GM12891 (cell line): ENCODE measurements around the gene DIS3L2.

Source experiments
- DNase-seq: peaks from one replicate; pipeline ENCODE4 v3.0.0; 2011; ENCODE audit warnings: low spot score; ENCODE audit not compliant: insufficient read length
- FAIRE-seq: peaks from 2 replicates; lab custom pipeline; 2011; peaks lifted over from hg19 to GRCh38; lab: Jason Lieb, UNC
- PAX5 ChIP-seq: IDR thresholded peaks from 2 replicates; pipeline ENCODE4 v1.6.1; 2011; ENCODE audit warnings: low read length, moderate library complexity, mild to moderate bottlenecking; ENCODE audit not compliant: insufficient read depth, severe bottlenecking
- POLR2A ChIP-seq: IDR thresholded peaks from 2 replicates; pipeline ENCODE4 v1.6.1; 2011; ENCODE audit warnings: low read depth, low read length, control low read depth
- POLR2AphosphoS5 ChIP-seq: IDR thresholded peaks from 2 replicates; pipeline ENCODE4 v1.6.1; 2011; ENCODE audit warnings: low read depth, low read length, control low read depth
- POU2F2 ChIP-seq: IDR thresholded peaks from 2 replicates; pipeline ENCODE4 v1.6.1; 2011; ENCODE audit warnings: low read depth, mild to moderate bottlenecking, control low read depth, low read length, moderate library complexity
- SPI1 ChIP-seq: IDR thresholded peaks from 2 replicates; pipeline ENCODE4 v1.6.1; 2011; ENCODE audit warnings: low read depth, low read length, control low read depth
- TAF1 ChIP-seq: IDR thresholded peaks from 2 replicates; pipeline ENCODE4 v1.6.1; 2011; ENCODE audit warnings: low read depth, low read length, control low read depth

Gene DIS3L2

DNA sequence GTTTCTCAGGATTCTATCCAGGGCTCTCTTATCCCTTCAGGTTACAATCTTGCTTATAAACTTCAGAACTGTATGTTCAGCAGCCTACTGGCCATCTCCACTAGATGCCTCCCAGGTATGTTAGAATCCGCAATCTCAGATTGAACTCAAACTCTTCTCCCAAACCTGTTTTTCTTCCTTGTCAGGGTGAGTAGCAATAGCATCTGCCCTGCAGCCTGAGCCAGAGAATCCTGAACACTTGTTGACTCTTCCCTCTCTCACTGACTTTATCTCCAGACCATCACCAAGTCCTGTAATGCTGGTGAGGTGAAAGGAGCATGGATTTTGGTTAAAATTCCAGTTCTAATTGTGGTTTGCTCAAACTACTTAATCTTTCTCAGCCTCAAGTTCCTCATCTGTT lies 334.5 kb downstream of the DIS3L2 start:
- DNase-seq: no peak
- FAIRE-seq: no peak

DNA sequence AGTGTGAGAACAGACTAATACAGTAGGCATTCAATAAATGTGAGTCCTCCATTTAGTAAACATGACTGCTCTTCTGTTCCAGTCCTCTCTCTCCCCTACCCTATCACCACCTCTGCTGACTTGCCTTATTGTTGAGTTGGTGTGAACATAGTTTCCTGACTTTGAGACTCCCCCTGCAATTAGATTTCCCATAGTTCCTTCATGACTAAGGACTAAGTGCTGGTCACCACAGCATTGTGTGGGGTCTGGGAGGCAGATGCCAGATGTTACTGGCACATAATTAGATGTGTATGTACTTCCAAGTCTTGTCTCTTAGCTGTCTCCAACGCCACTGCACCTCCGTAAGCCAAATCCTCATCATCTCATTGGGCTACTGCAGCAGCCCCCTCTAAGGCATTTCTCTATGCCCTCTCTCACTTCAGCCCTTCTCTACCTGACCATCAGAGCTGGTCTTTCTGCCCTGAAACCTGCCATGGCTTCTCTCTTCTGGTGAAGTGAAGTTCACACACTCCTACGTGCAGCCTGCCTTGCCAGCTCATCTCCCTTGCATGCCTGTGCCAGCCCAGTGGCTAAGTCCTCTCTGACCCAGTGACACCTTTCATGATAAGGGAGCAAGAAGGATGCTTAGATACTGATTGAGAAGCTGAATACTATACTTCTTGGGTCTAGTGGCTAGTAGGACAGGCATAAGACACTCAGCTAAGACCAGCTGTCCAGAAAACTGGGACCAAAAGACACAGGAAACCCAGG lies 335.4 kb downstream of the DIS3L2 start:
- no peak for TF ChIP-seq POU2F2
- TF ChIP-seq SPI1: no peak
- no peak for TF ChIP-seq POLR2AphosphoS5
- TF ChIP-seq POLR2A: no peak
- no peak for TF ChIP-seq PAX5
- no peak for TF ChIP-seq TAF1
- no peak for DNase-seq
- FAIRE-seq: no peak

More for the DNA sequence above, 334.5 kb downstream of the DIS3L2 start:
- TF ChIP-seq SPI1 (no peak), POLR2AphosphoS5 (no peak), PAX5 (no peak), TAF1 (no peak), POLR2A (no peak), POU2F2 (no peak)

DNA sequence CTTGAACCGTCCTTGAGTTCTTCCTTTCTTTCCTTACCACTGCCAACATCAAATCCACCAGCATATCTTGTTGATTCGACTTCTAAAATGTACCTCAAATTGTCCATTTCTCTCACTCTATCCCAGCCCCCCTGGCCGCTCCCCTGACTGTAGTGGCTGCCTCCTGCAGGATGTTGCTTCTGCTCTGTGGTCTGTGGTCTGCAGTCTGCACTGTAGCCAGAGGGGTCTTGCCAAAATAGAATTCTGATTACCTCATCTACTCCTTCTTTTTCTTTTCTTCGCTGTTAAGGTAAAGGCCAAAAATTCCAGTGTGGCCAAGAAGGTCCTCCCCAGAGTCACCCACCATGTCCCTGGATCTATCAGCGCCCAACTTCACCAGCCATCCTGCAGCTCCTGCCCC lies 337.6 kb downstream of the DIS3L2 start:
- no peak for FAIRE-seq
- no peak for DNase-seq
- TF ChIP-seq TAF1 (no peak), POLR2AphosphoS5 (no peak), POU2F2 (no peak), POLR2A (no peak), SPI1 (no peak), PAX5 (no peak)

DNA sequence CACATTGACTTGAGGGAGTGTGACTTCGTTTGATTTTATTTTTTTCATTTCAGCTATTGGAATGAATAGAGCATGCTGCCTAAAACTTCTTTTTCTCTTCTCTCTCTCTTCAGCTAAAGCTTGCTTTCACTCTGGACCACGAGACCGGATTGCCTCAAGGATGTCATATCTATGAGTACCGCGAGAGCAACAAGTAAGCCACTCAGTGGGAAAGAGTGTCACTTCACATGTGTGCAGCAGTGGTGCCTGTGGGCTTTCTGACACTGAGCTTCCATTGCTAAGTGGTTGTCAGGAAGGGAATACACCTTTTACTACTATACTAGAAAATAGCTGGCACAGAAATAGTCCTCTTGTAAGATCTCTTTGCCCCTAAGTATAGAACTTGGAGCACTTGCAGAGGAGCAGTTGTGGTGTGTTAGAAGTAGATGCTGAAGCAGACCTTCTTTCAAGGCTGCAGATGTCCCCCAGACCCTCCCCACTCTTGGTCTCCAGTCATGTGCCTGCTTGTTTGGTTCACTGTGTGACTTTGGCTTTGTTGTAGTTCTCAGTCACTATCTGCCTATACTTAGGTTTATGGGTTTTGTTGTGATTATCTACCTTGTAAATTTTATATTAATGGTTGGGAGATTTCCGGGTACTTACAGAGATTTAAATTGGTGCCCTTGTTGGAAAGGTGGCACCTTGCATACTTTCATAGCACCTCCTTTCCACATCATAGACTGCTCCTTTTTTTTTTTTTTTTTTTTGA lies 338.6 kb downstream of the DIS3L2 start:
- no peak for DNase-seq
- TF ChIP-seq POU2F2: no peak
- no peak for TF ChIP-seq PAX5
- TF ChIP-seq TAF1: no peak
- no peak for TF ChIP-seq POLR2AphosphoS5
- TF ChIP-seq POLR2A: no peak
- TF ChIP-seq SPI1: no peak
- FAIRE-seq: no peak

DNA sequence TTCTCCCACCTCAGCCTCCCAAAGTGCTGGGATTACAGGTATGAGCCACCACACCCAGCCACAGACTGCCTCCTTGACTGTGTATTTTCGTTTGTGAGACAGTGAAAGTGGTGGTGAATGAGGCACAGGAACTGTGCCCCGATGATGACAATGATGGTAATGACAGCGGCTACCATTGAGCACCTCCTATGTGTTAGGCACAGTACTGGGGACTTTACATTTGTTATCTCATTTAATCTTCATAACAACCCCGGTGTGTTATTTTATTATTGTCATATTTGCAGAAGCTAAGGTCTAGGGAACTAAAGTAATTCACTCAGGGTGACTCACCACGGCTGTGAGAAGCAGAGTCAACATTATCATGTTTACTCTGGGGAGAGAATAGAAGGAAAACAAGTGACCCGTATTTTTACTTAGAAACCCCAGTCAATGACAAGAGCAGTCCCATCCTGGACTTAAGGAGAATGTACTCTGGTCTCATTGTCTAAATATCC lies 339.4 kb downstream of the DIS3L2 start:
- DNase-seq (no peak), FAIRE-seq (no peak)
- TF ChIP-seq TAF1 (no peak), SPI1 (no peak), POU2F2 (no peak), PAX5 (no peak), POLR2A (no peak), POLR2AphosphoS5 (no peak)

DNA sequence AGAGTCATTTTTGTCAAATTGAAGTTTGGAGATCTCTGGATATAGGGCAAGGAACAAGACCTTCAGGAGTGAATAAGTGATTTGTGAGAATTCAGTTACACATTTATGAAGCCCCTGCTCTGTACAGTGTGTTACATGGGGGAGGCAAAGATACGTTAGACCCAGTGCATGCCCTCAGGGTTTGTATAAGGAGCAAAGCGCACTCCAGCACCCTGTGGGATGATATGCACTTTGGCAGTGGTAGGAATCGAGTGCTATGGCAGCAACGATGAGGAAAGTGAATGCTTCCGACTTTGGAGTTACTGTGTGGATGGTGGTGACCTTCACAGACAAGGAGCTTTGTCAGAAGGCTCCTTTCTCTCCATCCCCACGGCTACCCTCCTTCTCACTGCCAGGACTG lies 342.7 kb downstream of the DIS3L2 start:
- DNase-seq (no peak), FAIRE-seq (no peak)
- TF ChIP-seq POLR2A (no peak), SPI1 (no peak), TAF1 (no peak), PAX5 (no peak), POLR2AphosphoS5 (no peak), POU2F2 (no peak)

DNA sequence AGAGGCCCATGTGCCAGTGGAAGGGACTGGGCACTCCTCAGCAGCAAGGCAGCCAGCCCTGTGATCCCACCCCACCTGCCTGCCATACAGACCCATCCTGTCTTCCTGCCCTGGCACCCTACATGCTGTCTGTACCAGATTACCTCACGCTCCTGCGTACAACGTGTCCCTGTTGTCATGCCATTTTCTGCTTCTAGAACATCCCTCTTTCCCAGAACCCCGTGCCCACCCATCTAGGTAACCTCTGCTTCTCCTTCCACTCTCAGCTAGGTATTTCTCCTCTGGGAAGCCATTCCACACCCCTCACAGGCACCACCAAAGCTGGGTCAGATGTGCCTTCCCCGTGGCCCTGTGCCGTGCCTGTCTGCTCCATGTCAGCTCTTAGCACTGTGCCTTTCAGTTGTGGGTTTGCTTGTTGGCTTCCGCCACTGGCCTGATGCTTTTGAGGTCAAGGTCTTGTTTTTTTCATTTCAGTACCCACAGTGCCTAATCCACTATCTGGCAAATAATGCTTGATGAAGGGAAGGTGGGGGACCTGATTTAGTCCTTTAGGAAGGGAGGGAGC lies 345.3 kb downstream of the DIS3L2 start:
- no peak for DNase-seq
- TF ChIP-seq POLR2AphosphoS5: no peak
- TF ChIP-seq POLR2A: no peak
- TF ChIP-seq SPI1: no peak
- TF ChIP-seq POU2F2: no peak
- no peak for TF ChIP-seq TAF1
- TF ChIP-seq PAX5: no peak
- FAIRE-seq: no peak

DNA sequence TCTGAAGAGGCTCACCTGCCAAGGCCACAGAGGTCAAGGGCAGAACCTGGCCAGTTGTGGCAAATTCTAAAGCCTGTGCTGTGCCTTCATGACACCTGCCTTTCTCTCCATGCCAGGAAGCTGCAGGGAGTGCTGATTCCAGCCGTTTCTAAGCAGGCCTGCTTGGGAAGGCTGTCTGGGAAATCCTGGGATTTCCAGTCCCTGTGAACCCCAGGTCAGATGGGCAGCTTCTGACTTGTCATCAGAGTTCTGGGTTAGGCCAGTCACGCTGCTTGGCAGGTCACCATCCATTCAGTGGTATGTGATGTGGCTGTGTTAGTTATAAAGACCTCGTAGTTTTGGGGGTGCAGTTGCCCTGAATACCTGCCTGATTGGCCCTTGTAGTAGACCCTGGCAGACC lies 346.3 kb downstream of the DIS3L2 start:
- FAIRE-seq (no peak), DNase-seq (no peak)
- TF ChIP-seq TAF1 (no peak), POLR2A (no peak), POLR2AphosphoS5 (no peak), POU2F2 (no peak), SPI1 (no peak), PAX5 (no peak)

DNA sequence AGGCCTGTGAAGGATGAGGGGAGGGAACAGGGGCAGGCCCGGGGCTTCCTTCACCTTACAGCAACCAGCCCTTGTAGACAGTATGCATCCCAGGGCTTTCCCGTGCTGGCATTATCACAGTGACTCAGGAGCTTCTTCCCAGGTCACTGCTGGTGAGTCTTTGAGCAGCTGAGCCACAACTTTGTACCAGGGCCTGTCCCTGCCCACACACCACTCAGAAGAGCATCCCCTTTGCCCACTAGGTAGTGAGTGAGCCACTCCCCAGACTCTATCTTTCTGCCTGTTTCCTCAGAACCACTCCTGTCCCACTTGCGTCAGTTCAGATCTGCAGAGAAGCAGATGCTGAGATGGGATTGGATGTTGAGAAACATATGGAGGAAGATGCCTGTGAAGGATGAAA lies 347.5 kb downstream of the DIS3L2 start:
- TF ChIP-seq SPI1: no peak
- TF ChIP-seq POLR2AphosphoS5: no peak
- no peak for TF ChIP-seq PAX5
- no peak for TF ChIP-seq POLR2A
- TF ChIP-seq TAF1: no peak
- no peak for TF ChIP-seq POU2F2
- no peak for DNase-seq
- no peak for FAIRE-seq
